HG03460 (cell line): ENCODE results near the gene NECTIN3.

Experiments used
- ATAC-seq: cut with Tn5 transposase; IDR thresholded peaks from one replicate; pipeline ENCODE4 v1.9.1; 2021; ENCODE audit not compliant: unreplicated experiment

The NECTIN3 gene

DNA sequence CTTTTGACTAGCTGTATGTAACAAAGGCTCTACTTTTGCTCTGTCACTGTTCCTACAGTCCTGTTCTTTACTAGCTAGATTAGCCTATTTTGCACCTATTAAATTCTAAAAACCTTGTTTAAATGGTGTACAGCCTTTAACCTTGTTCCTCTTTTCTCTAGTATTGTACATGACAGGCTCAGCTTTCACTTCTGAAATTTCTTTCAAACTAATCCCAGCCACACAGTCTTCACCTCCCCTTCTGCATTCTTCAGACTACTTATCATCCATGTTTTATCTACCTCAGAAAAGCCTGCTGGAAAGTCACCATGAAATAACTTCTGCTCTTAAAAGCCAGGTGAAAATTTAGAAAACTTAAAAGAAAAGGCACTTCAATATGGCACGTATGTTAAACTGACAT, 122.4 kb downstream of the NECTIN3 start:
- no peak for ATAC-seq

DNA sequence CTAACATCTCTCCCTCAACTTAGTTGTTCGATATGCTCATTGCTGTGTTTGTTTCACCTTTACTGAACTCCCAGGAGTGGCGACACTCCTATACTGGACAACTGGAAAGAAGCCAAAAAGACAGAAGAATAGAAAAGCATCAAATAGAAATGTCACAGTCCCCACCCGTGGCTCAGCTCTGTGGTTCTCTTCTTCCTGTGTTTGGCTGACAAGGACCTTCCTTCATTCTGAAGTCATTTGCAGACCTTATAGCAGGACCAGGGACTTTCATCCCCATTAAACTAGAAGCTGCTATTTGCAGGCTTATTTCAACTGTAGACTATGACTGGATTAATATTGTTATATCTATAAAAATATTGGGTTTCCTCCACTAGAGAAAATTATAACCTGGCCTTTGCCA, 125.9 kb downstream of the NECTIN3 start:
- ATAC-seq = no peak

DNA sequence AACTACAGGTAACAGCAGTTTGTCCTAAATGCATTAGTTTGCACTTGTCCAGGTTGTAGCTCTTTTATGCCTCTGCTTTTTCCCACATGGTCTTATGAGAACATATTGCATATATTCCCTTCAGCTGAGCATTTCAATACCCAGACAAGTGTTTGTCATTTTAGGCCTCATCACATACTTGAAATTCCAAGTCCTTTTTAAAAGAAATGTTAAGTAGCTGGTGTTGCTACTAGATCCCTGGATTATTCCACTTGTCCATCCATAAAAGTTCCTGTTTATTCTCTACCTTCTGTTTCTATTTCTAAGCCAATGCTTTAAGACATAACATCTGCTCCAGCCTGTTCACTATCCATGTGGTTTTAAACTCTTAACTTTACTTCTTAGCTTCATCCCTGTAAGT, 128.4 kb downstream of the NECTIN3 start:
- ATAC-seq = no peak

DNA sequence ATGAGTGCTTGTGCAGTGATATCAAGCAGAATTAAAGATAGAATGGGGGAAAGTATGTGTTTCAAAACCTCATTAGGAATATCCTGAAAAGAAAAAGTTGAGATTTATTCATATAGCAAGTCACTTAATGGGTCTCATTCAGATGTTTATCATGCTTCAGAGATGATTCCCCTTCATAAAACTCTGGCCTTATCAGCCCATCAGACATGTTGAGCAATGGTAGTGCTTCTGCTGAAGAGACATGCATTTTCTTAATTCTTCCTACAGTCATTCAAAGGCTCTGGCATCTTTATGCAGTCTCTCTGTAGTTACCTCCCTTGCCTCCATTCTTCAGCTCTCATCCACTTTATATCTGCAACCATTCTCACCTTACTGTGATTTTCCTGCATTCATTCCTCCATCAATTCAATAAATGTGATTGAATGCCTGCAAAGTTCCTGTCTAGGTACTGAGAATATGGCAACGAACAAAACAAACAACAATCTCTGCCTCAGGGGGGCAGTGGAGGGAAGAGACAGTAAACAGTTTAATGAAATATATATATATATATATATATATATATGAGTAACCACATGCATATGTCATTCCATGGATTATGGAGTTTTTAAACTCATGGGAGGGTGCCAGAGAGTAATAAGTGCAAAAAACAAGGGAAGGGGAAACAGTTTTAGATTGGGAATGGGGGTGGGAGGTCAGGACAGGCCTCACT, 138.5 kb downstream of the NECTIN3 start:
- no peak for ATAC-seq

DNA sequence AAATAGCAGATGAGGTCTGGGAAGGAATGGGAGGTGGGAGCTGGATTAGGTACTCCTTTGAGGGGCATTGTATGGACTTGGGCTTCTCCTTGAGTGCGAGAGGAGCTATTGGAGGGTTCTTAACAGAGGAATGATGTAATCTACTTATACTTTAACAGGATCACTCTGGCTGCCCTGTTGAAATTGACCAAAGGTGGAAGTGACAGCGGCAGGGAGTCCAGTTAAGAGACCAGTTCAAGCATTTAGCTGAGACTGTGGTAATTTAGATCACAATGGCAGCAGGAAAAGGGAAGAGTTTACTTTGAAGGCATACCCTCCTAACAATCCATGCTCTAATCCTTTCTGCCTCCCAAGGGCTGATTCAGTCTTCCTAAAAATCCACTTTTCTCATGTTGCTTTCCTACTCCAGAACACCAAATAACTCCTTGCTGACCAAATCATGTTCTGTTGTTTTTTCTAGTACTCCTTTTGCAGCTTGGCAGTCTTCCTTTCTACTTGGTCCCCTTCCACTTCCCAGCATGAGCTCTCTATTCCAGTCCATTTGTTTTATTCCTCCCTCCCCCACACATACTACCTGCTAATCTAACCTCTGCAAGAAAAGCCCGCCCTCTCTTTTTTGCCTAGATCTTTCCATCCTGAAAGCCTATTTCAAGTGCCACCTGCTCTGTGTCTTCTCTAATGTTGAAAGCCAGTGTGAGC, 139.4 kb downstream of the NECTIN3 start:
- ATAC-seq = no peak

DNA sequence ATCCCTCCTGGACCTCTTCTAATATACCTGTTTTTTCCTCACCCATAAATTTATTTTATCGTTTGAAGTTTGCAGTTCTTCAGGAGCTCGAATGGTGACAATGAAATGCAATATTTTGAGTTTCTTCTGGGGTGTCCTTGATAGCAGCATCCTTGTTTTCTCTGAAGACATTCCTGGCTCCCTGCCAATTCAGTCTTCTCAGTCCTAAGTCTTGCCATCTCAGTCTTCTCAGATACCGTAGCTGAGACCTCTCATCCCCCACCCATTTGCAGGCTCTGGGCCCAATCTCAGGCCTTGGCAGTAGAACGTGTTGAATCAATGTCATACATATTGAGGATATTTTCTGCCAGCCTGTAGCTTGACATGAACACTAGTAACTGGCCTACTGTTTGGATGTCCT, 140.9 kb downstream of the NECTIN3 start:
- ATAC-seq = no peak

DNA sequence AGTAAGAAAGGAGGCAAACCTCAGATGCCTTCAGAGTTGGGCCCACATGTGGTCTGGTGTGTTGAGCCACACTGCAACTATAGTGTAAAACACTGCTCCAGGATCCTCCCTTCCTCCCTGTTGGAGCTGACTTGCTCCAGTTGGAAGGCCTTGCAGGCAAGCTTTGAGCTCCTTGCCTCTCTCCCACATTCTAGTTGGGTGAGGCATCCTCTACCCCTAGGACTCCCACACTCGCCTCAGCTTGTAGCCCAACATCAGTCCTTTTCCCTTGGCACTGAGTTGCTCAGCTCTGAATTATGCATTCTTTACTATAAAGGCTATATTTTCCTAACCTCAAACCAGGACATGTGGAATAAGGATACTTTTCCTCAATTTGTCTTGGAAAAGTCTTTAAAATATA, 143.9 kb downstream of the NECTIN3 start:
- ATAC-seq = no peak

DNA sequence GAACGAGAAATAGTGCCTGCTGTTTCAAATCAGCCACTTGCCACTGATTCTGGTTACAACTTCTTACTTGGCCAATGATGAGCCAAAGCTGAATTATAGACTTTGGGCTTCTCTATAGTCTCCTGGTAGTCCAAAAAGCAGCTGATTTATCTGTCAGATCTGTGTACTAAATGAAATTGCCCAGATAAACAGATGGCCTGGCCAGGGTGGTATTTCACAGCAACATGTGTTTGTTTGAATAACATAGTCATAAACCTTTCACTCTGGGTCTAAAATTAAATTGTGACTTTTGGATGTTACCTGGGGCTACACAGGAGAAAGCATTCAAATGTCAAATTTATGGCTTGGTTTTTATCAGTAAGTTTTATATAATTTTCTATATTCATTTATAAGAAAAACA, 147.0 kb downstream of the NECTIN3 start:
- ATAC-seq = no peak

DNA sequence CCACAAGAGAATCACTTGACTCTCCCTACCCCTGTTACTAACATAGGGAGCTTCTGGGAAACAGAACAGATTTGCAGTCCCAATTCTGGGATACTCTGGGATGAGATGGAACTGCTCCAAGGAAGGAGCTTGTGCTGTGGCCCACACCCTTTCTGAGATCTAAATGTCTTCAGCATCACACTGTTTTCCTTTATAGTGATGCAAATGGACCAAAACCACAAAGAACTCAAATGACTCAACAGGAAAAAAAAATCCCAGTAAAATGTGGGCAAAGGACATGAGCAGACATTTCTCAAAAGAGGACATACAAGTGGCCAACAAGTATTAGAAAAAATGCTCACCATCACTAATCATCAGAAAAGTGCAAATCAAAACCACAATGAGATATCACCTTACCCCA, 155.6 kb downstream of the NECTIN3 start:
- ATAC-seq = no peak

DNA sequence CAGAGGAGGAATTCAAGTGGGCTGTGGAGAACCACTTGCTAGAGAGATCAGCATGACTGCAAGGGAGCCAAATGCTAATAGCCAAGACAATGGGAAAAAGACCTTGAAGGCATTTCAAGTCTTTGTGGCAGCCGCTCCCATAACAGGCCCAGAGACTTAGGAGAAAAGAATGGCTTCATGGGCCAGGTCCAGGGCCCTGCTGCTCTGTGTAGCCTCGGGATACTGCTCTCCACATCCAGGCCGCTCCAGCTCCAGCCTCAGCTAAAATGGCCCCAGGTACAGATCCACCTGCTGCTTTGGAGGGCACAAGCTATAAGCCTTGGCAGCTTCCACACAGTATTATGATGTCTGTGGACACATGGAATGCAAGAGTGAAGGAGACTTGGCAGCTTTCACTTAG, 157.7 kb downstream of the NECTIN3 start:
- no peak for ATAC-seq

DNA sequence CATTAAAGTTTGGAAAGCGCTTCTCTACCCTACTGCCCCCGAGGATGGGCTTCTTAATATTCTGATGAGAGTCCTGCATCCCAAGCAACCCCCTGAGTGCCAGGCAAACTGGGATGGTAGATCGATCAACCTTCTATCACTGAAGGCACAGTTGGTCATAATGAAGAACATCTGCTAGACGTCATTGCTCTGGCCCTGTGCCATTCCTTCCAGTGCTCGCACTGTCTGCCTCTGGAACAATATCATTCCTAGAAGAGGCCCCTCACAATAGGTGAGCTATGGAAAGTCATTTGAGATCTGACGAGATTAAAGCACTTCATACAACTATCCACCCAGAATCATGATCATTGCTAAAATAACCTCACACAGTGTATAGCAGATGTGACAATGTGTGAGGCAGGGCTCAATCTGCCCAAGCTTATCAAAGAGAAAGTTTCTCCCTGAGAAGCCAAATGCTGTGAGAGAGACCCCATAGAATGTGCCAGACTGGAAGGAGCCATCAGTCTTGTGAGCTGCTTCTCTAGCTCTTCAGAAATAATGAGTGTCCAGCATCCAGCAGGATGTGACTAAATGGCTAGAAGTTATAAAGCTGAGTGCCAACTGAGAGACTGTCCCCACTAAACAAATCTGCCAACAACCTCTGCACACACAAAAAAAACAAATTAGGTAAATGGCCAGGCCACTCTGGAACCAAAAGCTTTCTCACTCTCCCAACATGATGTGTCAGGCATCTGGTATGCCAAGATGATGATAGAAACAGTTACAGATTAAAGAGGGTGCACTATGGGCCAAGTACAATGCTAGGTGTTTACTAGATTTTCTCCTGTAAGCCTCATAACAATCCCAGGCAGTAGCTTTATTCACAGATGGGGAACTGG, 165.5 kb downstream of the NECTIN3 start:
- no peak for ATAC-seq

DNA sequence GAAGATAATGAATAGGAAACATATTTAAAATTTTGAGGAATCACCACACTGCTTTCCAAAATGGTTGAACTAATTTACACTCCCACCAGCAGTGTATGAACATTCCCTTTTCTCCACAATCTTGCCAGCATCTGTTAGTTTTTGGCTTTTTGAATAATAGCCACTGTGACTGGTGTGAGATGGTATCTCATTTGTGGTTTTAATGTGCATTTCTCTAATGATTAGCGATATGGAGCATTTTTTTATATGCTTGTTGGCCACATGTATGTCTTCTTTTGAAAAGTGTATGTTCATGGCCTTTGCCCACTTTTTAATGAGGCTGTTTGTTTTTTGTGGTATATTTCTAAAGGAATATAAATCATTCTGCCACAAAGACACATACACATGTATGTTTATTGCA, 166.3 kb downstream of the NECTIN3 start:
- ATAC-seq = no peak

DNA sequence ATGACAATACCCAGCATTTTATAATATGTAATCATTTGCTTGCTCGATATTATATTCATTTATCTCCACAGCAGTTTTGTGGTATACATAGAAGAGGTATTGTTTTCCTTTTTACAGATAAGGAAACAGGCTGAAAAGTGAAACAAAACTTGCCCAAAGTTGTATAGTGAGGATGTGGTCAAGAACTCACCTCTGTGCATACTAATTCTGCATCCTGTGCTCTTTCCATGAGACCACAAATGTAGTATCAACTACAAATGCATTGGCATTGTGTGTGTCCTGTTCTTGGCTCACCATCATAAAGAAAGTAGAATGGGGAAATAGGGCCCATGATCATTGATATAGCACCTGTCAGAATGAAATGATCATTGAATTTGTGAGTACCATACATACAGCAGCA, 167.3 kb downstream of the NECTIN3 start:
- ATAC-seq = peak; percentile 99

DNA sequence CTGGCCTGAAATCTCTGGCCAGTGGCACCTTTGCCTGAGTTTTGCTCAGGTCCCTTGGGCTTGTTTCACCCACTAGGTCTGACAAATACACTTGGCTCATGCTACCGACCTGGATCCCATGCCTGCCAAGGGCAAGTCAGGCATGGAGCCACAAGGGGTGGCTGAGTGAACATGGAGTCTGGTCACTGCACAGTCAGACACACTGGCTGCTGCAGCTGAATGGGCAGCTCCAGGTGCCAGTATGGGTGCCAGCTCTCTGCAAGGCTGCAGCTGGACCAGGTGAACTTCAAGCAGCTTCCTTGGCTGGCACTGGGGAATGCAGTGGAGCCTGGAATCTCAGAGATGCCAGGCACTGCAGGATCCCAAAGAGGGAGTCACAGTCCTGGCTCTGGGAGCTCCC, 170.3 kb downstream of the NECTIN3 start:
- ATAC-seq = no peak
